Upper lobe of left lung (tissue), 6 donors: ENCODE data around the gene RPL35. TPM values are rescaled to one million over a fixed set of nuclear protein-coding genes. Genes with fewer than 3 reads are reported as not detected.
"Not testable (repeated sequence)": the region's sequence is repeated elsewhere in the genome, so short reads cannot be mapped to it uniquely, and the experiment has no call there.

Experiments
- ATAC-seq, 2 donors: fragments of 200-7000 bp; cut with Tn5 transposase; one replicate each; pipeline ENCODE4 v1.9.1; 2022; ENCODE audit warnings: mild to moderate bottlenecking in 2 of 2, moderate library complexity in 2 of 2; ENCODE audit not compliant: low FRiP score in 2 of 2
- DNase-seq, 2 donors: peaks; one replicate each; pipeline ENCODE4 v3.0.0-alpha.2; 2019 to 2020
- H3K27ac ChIP-seq, 4 donors: fragments of 200-600 bp; sonication (generic); one replicate each; pipeline ENCODE4 v1.5.1; 2016 to 2019
- H3K27me3 ChIP-seq, 4 donors: fragments of 200-600 bp; sonication (generic); one replicate each; pipeline ENCODE4 v1.5.1; 2017 to 2019
- H3K36me3 ChIP-seq, 4 donors: fragments of 200-600 bp; sonication (generic); one replicate each; pipeline ENCODE4 v1.5.1; 2016 to 2019
- H3K4me1 ChIP-seq, 4 donors: fragments of 200-600 bp; sonication (generic); one replicate each; pipeline ENCODE4 v1.5.1; 2018 to 2019
- H3K4me3 ChIP-seq, 4 donors: fragments of 200-600 bp; sonication (generic); one replicate each; pipeline ENCODE4 v1.5.1; 2017 to 2019; ENCODE audit warnings: mild to moderate bottlenecking in 2 of 4, moderate library complexity in 1 of 4
- H3K9me3 ChIP-seq, 4 donors: fragments of 200-600 bp; sonication (generic); one replicate each; pipeline ENCODE4 v1.5.1; 2018 to 2019
- CTCF ChIP-seq, 6 experiments: fragments of 450-650 bp in 4 of 6; fragments of 200-600 bp in 2 of 6; sonication (generic) in 2 of 6; IDR thresholded peaks; one replicate each; pipeline ENCODE4 v1.5.1; 2016 to 2019; ENCODE audit warnings: antibody characterized with exemption in 6 of 6
- EP300 ChIP-seq, 4 donors: sonication (generic); formaldehyde crosslinking; IDR thresholded peaks; one replicate each; pipeline ENCODE4 v1.5.1; 2017; ENCODE audit warnings: antibody characterized with exemption in 4 of 4, control low read depth in 2 of 4
- POLR2A ChIP-seq, 4 donors: fragments of 450-650 bp; IDR thresholded peaks; one replicate each; pipeline ENCODE4 v1.5.1; 2016 to 2017; ENCODE audit warnings: antibody characterized with exemption in 4 of 4, mild to moderate bottlenecking in 2 of 4
- POLR2AphosphoS5 ChIP-seq, 2 donors: sonication (generic); formaldehyde crosslinking; IDR thresholded peaks; one replicate each; pipeline ENCODE4 v1.5.1; 2017; ENCODE audit warnings: antibody characterized with exemption in 2 of 2
- WGBS, 2 donors: methylation state at CpG; one replicate each; pipeline ENCODE4 v1.1.5; 2017 to 2018; 5-methylcytosine and 5-hydroxymethylcytosine counted together
- total RNA-seq, 6 donors: library from RNA; depleted of rRNA in 4 of 6; stranded (reverse); fragments of >200 nt in 4 of 6; gene quantifications; one replicate each; pipeline versions ENCODE4 v1.1.0 to v1.2.1, GENCODE V29; 2016 to 2021
- donor health status: DM: no; HTN: no; CAD: no; lungs with moderate emphysema.
- donor health status: DM: no; HTN: yes; CAD: no; lungs with severe emphysema.

RPL35 gene
- total RNA-seq, 6 donors from 2014 or later: 646 to 1,381 (median 944) TPM

GRCh38 chr9:124839612-124840299 lies 22.0 kb downstream of the RPL35 start:
- H3K4me3 ChIP-seq: no peak overlapping the region
- no peaks in the 10 kb centered on the region for H3K36me3 ChIP-seq
- WGBS, 2 donors: 60 to 61% methylated on average over 8 to 12 of the region's 12 CpGs
- DNase-seq (no peak), ATAC-seq (peak; percentile 42 to 64)
- H3K27me3 ChIP-seq: no peaks in the 10 kb centered on the region
- H3K4me1 ChIP-seq: peaks cover 7 to 8% (median 7%) of the 10 kb centered on the region in 4 donors
- TF ChIP-seq CTCF (IDR thresholded peaks at IDR 0.05) (peak in 5 of 6 experiments; percentile 14 to 46 (median 42)), POLR2AphosphoS5 (IDR thresholded peaks at IDR 0.05) (no peak), EP300 (IDR thresholded peaks at IDR 0.05) (no peak), POLR2A (IDR thresholded peaks at IDR 0.05) (no peak)
- no peak overlapping the region for H3K27ac ChIP-seq
- H3K9me3 ChIP-seq: no peaks in the 10 kb centered on the region

- not testable (repeated sequence) for H3K9me3 ChIP-seq
- 69 to 87% methylated on average over 9 to 36 of the region's 52 CpGs for WGBS, 2 donors
- peak overlapping the region in 2 of 4 donors; percentile 6 to 17 for H3K4me3 ChIP-seq
These were observed 23.0 kb downstream of the RPL35 start for GRCh38 chr9:124838567-124839275.

GRCh38 chr9:124838132-124838531 lies 23.6 kb downstream of the RPL35 start:
- not testable (repeated sequence) for H3K27ac ChIP-seq, H3K9me3 ChIP-seq, H3K36me3 ChIP-seq, H3K27me3 ChIP-seq, H3K4me3 ChIP-seq, ATAC-seq, DNase-seq
- peaks cover 7 to 12% (median 10%) of the 10 kb centered on the region in 4 donors for H3K4me1 ChIP-seq
- WGBS, 2 donors: 72 to 87% methylated on average over 5 of the region's 5 CpGs

More at GRCh38 chr9:124838567-124839275, 23.0 kb downstream of the RPL35 start:
- not testable (repeated sequence) for H3K36me3 ChIP-seq, ATAC-seq, H3K27me3 ChIP-seq, H3K27ac ChIP-seq
- peaks cover 7 to 12% (median 10%) of the 10 kb centered on the region in 4 donors for H3K4me1 ChIP-seq
- peak in 1 of 2 donors; percentile 77 for DNase-seq

- no peak overlapping the region for H3K27ac ChIP-seq
- DNase-seq (peak; percentile 52 to 57), ATAC-seq (peak; percentile 4 to 6)
These were observed 26.7 kb downstream of the RPL35 start for GRCh38 chr9:124835026-124835557.

GRCh38 chr9:124834591-124834990 lies 27.2 kb downstream of the RPL35 start:
- Histone ChIP-seq H3K4me3 (no peak overlapping the region), H3K27ac (no peak overlapping the region), H3K9me3 (no peaks in the 10 kb centered on the region), H3K27me3 (no peaks in the 10 kb centered on the region), H3K36me3 (no peaks in the 10 kb centered on the region), H3K4me1 (peaks cover 21 to 29% (median 24%) of the 10 kb centered on the region in 4 donors)
- ATAC-seq: peak; percentile 15 to 72
- TF ChIP-seq CTCF (IDR thresholded peaks at IDR 0.05) (no peak), POLR2A (IDR thresholded peaks at IDR 0.05) (no peak)
- no peak for DNase-seq
- 53 to 58% methylated on average over 6 to 7 of the region's 7 CpGs for WGBS, 2 donors

More at GRCh38 chr9:124835026-124835557, 26.7 kb downstream of the RPL35 start:
- no peaks in the 10 kb centered on the region for H3K9me3 ChIP-seq
- H3K36me3 ChIP-seq: no peaks in the 10 kb centered on the region
- H3K4me3 ChIP-seq: no peak overlapping the region
- WGBS, 2 donors: 30 to 53% methylated on average over 8 to 13 of the region's 13 CpGs
- H3K4me1 ChIP-seq: peaks cover 21 to 29% (median 24%) of the 10 kb centered on the region in 4 donors
- TF ChIP-seq POLR2A (IDR thresholded peaks at IDR 0.05) (no peak), CTCF (IDR thresholded peaks at IDR 0.05) (no peak), EP300 (IDR thresholded peaks at IDR 0.05) (no peak), POLR2AphosphoS5 (IDR thresholded peaks at IDR 0.05) (no peak)
- H3K27me3 ChIP-seq: no peaks in the 10 kb centered on the region
